MM.1S (cell line): ENCODE data around the gene CYP24A1.

Experiments used
- EZH2 ChIP-seq: fragments of 300-600 bp; sonication (generic); optimal IDR thresholded peaks from 2 replicates; pipeline ENCODE3; 2017; ENCODE audit warnings: low read depth, mild to moderate bottlenecking, antibody characterized with exemption, low read length, mixed read lengths
- EZH2phosphoT487 ChIP-seq: fragments of 300-600 bp; sonication (generic); IDR thresholded peaks from 2 replicates; pipeline ENCODE4 v1.6.1; 2018; ENCODE audit warnings: antibody characterized with exemption, low read length
- TF ChIP-seq, protein P1 (sequence below): fragments of 300-600 bp; sonication (generic); IDR thresholded peaks from 2 replicates; pipeline ENCODE4 v1.5.1; 2016; ENCODE audit warnings: antibody characterized with exemption, low read length, mixed read lengths

DNA sequence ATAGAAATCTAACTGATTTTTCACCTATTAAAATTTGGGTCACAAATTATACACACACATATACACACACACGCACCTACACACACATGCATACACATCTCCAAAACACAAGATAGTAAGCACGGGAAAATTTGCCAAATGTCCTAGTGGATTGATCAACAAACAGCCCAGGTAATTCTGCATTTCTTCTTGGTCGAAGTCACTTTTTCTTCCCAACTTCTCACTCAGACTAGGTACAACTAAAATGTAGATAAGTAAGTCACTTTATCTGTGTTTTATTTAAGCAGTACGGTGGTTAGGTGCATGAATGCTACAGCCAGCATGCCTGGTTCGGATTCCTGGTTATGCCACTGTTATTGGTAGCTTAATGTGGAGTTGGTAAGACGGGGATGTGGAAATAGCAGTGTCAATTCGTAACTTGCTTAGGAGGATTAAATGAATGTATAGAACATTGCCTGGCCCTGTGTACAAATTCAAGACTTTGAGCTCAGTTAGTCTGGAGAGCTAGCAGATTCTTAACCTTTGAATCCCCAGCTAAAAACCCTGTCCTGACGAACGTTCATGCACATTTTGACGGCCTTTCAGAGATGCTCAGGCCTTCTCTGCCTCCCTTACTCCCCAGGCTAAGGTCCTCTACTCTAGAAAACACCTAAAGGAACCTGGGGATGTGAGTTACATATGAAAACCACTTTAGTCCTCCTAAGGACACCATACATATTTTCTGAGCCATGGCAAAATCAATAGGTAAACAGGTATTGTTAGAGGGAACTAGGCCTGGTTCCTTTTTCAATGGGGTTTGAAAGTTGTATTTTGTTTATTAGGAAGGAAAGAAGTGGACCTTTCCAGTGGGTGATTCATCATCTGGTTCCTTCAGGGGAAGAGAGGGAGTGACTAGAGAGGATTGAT lies 50.9 kb downstream of the CYP24A1 start:
- TF ChIP-seq, protein P1, sequence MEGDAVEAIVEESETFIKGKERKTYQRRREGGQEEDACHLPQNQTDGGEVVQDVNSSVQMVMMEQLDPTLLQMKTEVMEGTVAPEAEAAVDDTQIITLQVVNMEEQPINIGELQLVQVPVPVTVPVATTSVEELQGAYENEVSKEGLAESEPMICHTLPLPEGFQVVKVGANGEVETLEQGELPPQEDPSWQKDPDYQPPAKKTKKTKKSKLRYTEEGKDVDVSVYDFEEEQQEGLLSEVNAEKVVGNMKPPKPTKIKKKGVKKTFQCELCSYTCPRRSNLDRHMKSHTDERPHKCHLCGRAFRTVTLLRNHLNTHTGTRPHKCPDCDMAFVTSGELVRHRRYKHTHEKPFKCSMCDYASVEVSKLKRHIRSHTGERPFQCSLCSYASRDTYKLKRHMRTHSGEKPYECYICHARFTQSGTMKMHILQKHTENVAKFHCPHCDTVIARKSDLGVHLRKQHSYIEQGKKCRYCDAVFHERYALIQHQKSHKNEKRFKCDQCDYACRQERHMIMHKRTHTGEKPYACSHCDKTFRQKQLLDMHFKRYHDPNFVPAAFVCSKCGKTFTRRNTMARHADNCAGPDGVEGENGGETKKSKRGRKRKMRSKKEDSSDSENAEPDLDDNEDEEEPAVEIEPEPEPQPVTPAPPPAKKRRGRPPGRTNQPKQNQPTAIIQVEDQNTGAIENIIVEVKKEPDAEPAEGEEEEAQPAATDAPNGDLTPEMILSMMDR, result no peak
- no peak for TF ChIP-seq EZH2phosphoT487
- TF ChIP-seq EZH2, result no peak
